CD4-positive, alpha-beta T cell (primary cell): Measurements from ENCODE around the gene FGD5. TPM values are rescaled to one million over a fixed set of nuclear protein-coding genes. Genes with fewer than 3 reads are reported as not detected.

ENCODE experiments used
- ATAC-seq: fragments of 200-7000 bp; cut with Tn5 transposase; one replicate; pipeline ENCODE4 v1.10.0; 2022; ENCODE audit warnings: mild to moderate bottlenecking; ENCODE audit not compliant: poor library complexity
- CTCF ChIA-PET: fragments of 350-600 bp; sonication (Branson Sonifier 250); formaldehyde crosslinking; loops from one replicate; lab custom pipeline; 2021; ENCODE audit warnings: antibody characterized with exemption, inconsistent platforms; lab: Charles Lee
- POLR2A ChIA-PET: fragments of 350-600 bp; sonication (Branson Sonifier 250); formaldehyde crosslinking; loops from one replicate; lab custom pipeline; 2021; ENCODE audit warnings: antibody characterized with exemption, inconsistent platforms; lab: Charles Lee
- DNase-seq, 14 experiments: peaks; one replicate each; pipeline ENCODE4 v3.0.0-alpha.2; 2013 to 2020; ENCODE audit warnings: mixed read lengths in 2 of 14
- H3K27ac ChIP-seq, 2 donors: one replicate each; pipeline versions ENCODE4 v1.5.1 to v1.7.0; 2013; ENCODE audit warnings: low read length in 2 of 2, low read depth in 1 of 2, mild to moderate bottlenecking in 1 of 2
- H3K27me3 ChIP-seq, 2 experiments: 1 replicate in 1 of 2; 2 replicates in 1 of 2; pipeline versions ENCODE4 v1.6.1 to v1.7.0; 2013; ENCODE audit warnings: low read length in 2 of 2, control low read depth in 1 of 2, mild to moderate bottlenecking in 1 of 2, moderate library complexity in 1 of 2; ENCODE audit not compliant: insufficient read depth in 2 of 2, control insufficient read depth in 1 of 2
- H3K36me3 ChIP-seq: one replicate; pipeline ENCODE4 v1.6.1; 2013; ENCODE audit warnings: low read length, control low read depth; ENCODE audit not compliant: insufficient read depth
- H3K4me1 ChIP-seq: one replicate; pipeline ENCODE4 v1.6.1; 2013; ENCODE audit warnings: low read length, control low read depth; ENCODE audit not compliant: insufficient read depth
- H3K4me3 ChIP-seq: one replicate; pipeline ENCODE4 v1.5.1; 2013; ENCODE audit warnings: mild to moderate bottlenecking, low read length, moderate library complexity
- H3K9me3 ChIP-seq, 2 experiments: 1 replicate in 1 of 2; 2 replicates in 1 of 2; pipeline versions ENCODE4 v1.6.1 to v1.7.0; 2013; ENCODE audit warnings: low read length in 2 of 2, mild to moderate bottlenecking in 2 of 2, control low read depth in 1 of 2, moderate library complexity in 1 of 2; ENCODE audit not compliant: control insufficient read depth in 1 of 2, insufficient read depth in 1 of 2
- H3K27ac Mint-ChIP-seq: one replicate; pipeline ENCODE4 v1.8.0; 2020; ENCODE audit warnings: mixed read lengths
- H3K27me3 Mint-ChIP-seq: one replicate; pipeline ENCODE4 v1.8.0; 2021; ENCODE audit warnings: mixed read lengths
- H3K36me3 Mint-ChIP-seq: one replicate; pipeline ENCODE4 v1.8.0; 2021; ENCODE audit warnings: low read depth, mixed read lengths
- H3K4me1 Mint-ChIP-seq: one replicate; pipeline ENCODE4 v1.8.0; 2021; ENCODE audit warnings: low read depth, mixed read lengths
- H3K4me3 Mint-ChIP-seq: one replicate; pipeline ENCODE4 v1.8.0; 2020; ENCODE audit warnings: mild to moderate bottlenecking, mixed read lengths
- H3K9me3 Mint-ChIP-seq: one replicate; pipeline ENCODE4 v1.8.0; 2020; ENCODE audit warnings: mixed read lengths
- CTCF ChIP-seq: fragments of 200-600 bp; IDR thresholded peaks from one replicate; pipeline ENCODE4 v1.8.0; 2022; ENCODE audit warnings: antibody characterized with exemption, mild to moderate bottlenecking
- intact Hi-C, 2 experiments: fragments of 100-400 bp; cut with DNase I in 1 of 2; cut with micrococcal nuclease in 1 of 2; formaldehyde crosslinking; loops; one replicate each; pipeline versions ENCODE4 v1.15.1 to v1.9.0; 2023 to 2025; cut with DNase I, micrococcal nuclease
- total RNA-seq, 174 experiments: library from RNA in 2 of 174; stranded (reverse) in 2 of 174; gene quantifications; one replicate each; pipeline ENCODE4 v1.2.3 and lab custom pipeline; 2021 to 2026

FGD5 gene
- total RNA-seq, 2 experiments from 2014 or later = not detected

DNA sequence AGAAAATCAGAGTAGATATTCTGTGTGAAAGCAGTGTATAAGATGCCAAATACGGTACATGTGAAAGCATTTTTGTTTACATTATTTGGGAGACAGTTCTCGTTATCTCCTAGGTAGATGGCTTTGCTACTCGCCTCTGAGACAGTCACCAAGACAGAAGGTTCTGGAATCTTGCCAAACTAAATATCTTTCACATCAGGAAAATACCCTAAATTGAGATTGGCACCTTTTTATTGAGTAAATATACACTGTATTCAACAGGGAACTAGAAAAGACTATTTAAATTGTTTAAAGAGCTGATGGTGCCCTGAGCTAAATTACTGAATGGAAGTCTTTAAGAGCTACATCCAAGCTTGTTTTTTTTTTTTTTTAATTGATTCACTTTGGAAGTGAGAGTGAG, 3.4 kb downstream of the FGD5 start:
- no peak for DNase-seq
- no peaks in the 10 kb centered on the region for H3K9me3 Mint-ChIP-seq
- H3K27ac ChIP-seq = no peak overlapping the region
- H3K36me3 ChIP-seq = no peaks in the 10 kb centered on the region
- ChIA-PET POLR2A (no interaction called here), CTCF (no interaction called here)
- H3K27me3 ChIP-seq = no peaks in the 10 kb centered on the region
- H3K4me1 ChIP-seq = no peaks in the 10 kb centered on the region
- no peak overlapping the region for H3K4me3 ChIP-seq
- ATAC-seq = no peak
- H3K27me3 Mint-ChIP-seq = peaks cover 26% of the 10 kb centered on the region
- H3K4me1 Mint-ChIP-seq = no peaks in the 10 kb centered on the region
- no peaks in the 10 kb centered on the region for H3K9me3 ChIP-seq
- no peaks in the 10 kb centered on the region for H3K36me3 Mint-ChIP-seq
- H3K27ac Mint-ChIP-seq = no peak overlapping the region
- H3K4me3 Mint-ChIP-seq = no peak overlapping the region
- no peak for TF ChIP-seq CTCF
- intact Hi-C loops = no loop called here

- ChIA-PET POLR2A (interaction anchor here (0.6 kb wide), 1 partner anchor 25 kb away, joined by 3 read pairs; no protein-coding TSS in a partner anchor), CTCF (no interaction called here)
- Mint-ChIP-seq H3K36me3 (no peaks in the 10 kb centered on the region), H3K4me3 (no peak overlapping the region), H3K4me1 (no peaks in the 10 kb centered on the region), H3K27ac (no peak overlapping the region), H3K27me3 (peaks cover 25% of the 10 kb centered on the region), H3K9me3 (no peaks in the 10 kb centered on the region)
- no peaks in the 10 kb centered on the region for H3K27me3 ChIP-seq
- H3K4me1 ChIP-seq = no peaks in the 10 kb centered on the region
- no peak for TF ChIP-seq CTCF
- no peak overlapping the region for H3K4me3 ChIP-seq
- no peak overlapping the region for H3K27ac ChIP-seq
- intact Hi-C loops = no loop called here
- DNase-seq (no peak), ATAC-seq (no peak)
- H3K36me3 ChIP-seq = no peaks in the 10 kb centered on the region
- no peaks in the 10 kb centered on the region for H3K9me3 ChIP-seq
These were observed 4.1 kb downstream of the FGD5 start for GRCh38 chr3:14822670-14823390.

DNA sequence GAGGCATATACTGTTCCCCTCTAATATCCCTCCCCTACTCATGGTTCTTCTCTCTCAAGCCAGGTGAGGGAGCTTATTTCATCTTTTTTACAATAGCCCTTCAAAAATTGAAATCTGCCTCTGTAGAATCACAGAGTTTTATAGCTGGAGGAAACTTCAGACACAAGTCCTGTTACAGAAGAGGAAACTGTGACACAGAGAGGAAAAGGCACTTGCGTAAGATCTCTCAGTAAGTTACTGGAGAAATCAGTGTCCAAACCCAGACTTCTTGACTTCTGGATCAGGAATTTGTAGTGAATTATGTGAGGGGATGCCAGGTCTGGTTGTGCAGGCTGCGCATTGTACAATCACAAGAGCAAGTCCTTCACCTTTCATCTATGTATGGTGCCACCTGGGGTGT, 4.6 kb downstream of the FGD5 start:
- no peak for ATAC-seq
- no peak for DNase-seq
- H3K4me3 ChIP-seq = no peak overlapping the region
- POLR2A ChIA-PET = interaction anchor here (0.6 kb wide), 1 partner anchor 24 kb away, joined by 3 read pairs; no protein-coding TSS in a partner anchor
- no peaks in the 10 kb centered on the region for H3K36me3 Mint-ChIP-seq
- no peaks in the 10 kb centered on the region for H3K9me3 Mint-ChIP-seq
- no peaks in the 10 kb centered on the region for H3K36me3 ChIP-seq
- CTCF ChIA-PET = no interaction called here
- no peak overlapping the region for H3K27ac ChIP-seq
- H3K4me3 Mint-ChIP-seq = no peak overlapping the region
- H3K27ac Mint-ChIP-seq = no peak overlapping the region
- intact Hi-C loops = no loop called here
- H3K4me1 Mint-ChIP-seq = no peaks in the 10 kb centered on the region
- no peaks in the 10 kb centered on the region for H3K9me3 ChIP-seq
- H3K4me1 ChIP-seq = no peaks in the 10 kb centered on the region
- H3K27me3 Mint-ChIP-seq = peaks cover 23% of the 10 kb centered on the region
- H3K27me3 ChIP-seq = no peaks in the 10 kb centered on the region
- no peak for TF ChIP-seq CTCF
